ENCODE measurements around the gene ZBTB18. TPM values are rescaled to one million over a fixed set of nuclear protein-coding genes. Genes with fewer than 3 reads are reported as not detected.

ZBTB18 gene
- total RNA-seq, 1 experiment from 2014 or later: 16.8 TPM

DNA sequence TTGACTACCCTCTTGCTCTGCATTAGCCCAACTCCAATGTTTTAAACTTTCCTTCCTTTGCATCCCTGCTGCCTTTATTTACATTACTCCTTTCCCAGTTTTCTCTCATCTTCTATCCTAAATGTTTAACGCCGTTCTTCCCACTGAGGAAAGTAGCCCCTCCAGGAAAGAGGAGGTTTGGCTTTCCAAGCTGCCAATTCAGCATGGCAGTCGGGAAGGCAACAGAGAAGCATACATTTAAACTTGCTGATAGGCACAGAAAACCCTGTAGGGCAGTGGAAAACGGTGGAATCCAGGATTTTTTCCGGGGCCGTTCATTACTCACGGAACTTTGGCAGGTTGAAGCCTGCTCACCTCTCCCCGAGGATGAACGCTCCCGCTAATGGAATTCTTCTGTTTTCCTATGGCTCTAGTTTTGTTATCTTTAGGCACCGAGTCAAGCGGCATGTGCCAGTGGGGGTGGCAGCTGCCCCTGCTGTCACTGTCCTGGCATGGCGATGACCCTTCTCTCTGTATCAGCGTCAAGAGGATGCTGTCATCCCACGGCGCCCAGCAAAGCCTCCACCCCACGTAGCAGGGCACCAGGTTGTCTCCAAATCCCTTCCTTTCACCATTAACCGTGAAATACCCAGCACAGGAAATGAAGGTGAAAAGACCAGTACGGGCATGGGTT lies 48.3 kb downstream of the ZBTB18 start:
- ATAC-seq (no peak), DNase-seq (no peak)
- no peaks in the 10 kb centered on the region for H4K20me1 ChIP-seq (ENCODE audit: low read length)
- intact Hi-C loops (cut with micrococcal nuclease): no loop called here
- no peaks in the 10 kb centered on the region for H3K79me2 ChIP-seq (ENCODE audit: low read length)
- BruUV-seq (replicated peaks): no TSS peak
- no peak for TF ChIP-seq EZH2 (IDR thresholded peaks at IDR 0.05; ENCODE audit: low read length, unreplicated experiment)
- no peak for TF ChIP-seq CTCF (conservative IDR thresholded peaks at IDR 0.05; ENCODE audit: low read depth, low read length)
- TF ChIP-seq EZH2phosphoT487 (IDR thresholded peaks at IDR 0.05; ENCODE audit: borderline replicate concordance, low read length): no peak
- POLR2A ChIA-PET (ENCODE audit: unreplicated experiment): no interaction called here
- H3K27me3 ChIP-seq (ENCODE audit: low read length): no peaks in the 10 kb centered on the region
- no peak overlapping the region for H3K27ac ChIP-seq (ENCODE audit: low read length)
- H3K4me3 ChIP-seq (ENCODE audit: low read length): no peak overlapping the region
- H3F3A ChIP-seq (ENCODE audit: low read length, unreplicated experiment): no peaks in the 10 kb centered on the region
- H3K9me2 ChIP-seq (replicated peaks; ENCODE audit: low read length): 0 out of 2 replicates have a peak, but pooled peaks cover 3% of the 10 kb centered on the region
- no peaks in the 10 kb centered on the region for H3K36me3 ChIP-seq (ENCODE audit: low read depth, low read length)
- H2AFZ ChIP-seq (ENCODE audit: low read length): no peak overlapping the region
- CTCF ChIA-PET: no interaction called here
- no peaks in the 10 kb centered on the region for H3K9me3 ChIP-seq (ENCODE audit: low read length)
- H3K4me2 ChIP-seq (ENCODE audit: low read length): no peak overlapping the region
- H3K9ac ChIP-seq (ENCODE audit: low read length): no peak overlapping the region
- peaks cover 3% of the 10 kb centered on the region for H3K4me1 ChIP-seq (ENCODE audit: insufficient read depth, low read length)

DNA sequence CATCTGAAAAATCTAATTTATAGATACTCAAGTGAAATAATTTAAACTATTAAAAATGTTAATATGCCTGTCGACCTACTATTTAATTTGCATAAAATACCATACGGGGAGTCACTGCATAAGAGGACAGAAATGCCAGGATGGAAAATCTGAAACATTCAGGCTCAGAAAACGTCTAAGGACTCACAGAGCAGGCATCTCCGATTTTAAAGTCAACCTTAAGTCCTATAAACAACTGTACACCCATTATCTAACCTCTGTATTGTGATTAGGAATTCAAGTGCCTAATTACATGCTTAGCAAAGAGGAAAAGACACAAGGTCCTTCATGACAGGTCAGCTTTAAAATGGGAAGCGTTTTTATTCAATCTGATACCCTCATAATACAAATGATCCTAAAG lies 49.2 kb downstream of the ZBTB18 start:
- ChIA-PET POLR2A (ENCODE audit: unreplicated experiment) (no interaction called here), CTCF (no interaction called here)
- H3K79me2 ChIP-seq (ENCODE audit: low read length): no peaks in the 10 kb centered on the region
- no peaks in the 10 kb centered on the region for H3K9me2 ChIP-seq (replicated peaks; ENCODE audit: low read length)
- H3F3A ChIP-seq (ENCODE audit: low read length, unreplicated experiment): no peaks in the 10 kb centered on the region
- ATAC-seq (no peak), DNase-seq (no peak)
- BruUV-seq (replicated peaks): no TSS peak
- no peak overlapping the region for H2AFZ ChIP-seq (ENCODE audit: low read length)
- no peak for TF ChIP-seq EZH2 (IDR thresholded peaks at IDR 0.05; ENCODE audit: low read length, unreplicated experiment)
- no peak overlapping the region for H3K9ac ChIP-seq (ENCODE audit: low read length)
- H3K27me3 ChIP-seq (ENCODE audit: low read length): no peaks in the 10 kb centered on the region
- peaks cover 10% of the 10 kb centered on the region for H3K4me1 ChIP-seq (ENCODE audit: insufficient read depth, low read length)
- H3K36me3 ChIP-seq (ENCODE audit: low read depth, low read length): no peaks in the 10 kb centered on the region
- no peaks in the 10 kb centered on the region for H3K9me3 ChIP-seq (ENCODE audit: low read length)
- no peak overlapping the region for H3K4me2 ChIP-seq (ENCODE audit: low read length)
- intact Hi-C loops (cut with micrococcal nuclease): loop anchor here (10.0 kb wide), 1 partner anchor 55 kb away; no protein-coding TSS in a partner anchor
- H3K4me3 ChIP-seq (ENCODE audit: low read length): no peak overlapping the region
- no peak overlapping the region for H3K27ac ChIP-seq (ENCODE audit: low read length)
- H4K20me1 ChIP-seq (ENCODE audit: low read length): no peaks in the 10 kb centered on the region

- H3K27ac ChIP-seq (ENCODE audit: low read length): no peak overlapping the region
- no peaks in the 10 kb centered on the region for H4K20me1 ChIP-seq (ENCODE audit: low read length)
- no peak overlapping the region for H3K4me3 ChIP-seq (ENCODE audit: low read length)
- TF ChIP-seq EZH2 (IDR thresholded peaks at IDR 0.05; ENCODE audit: low read length, unreplicated experiment) (no peak), EZH2phosphoT487 (IDR thresholded peaks at IDR 0.05; ENCODE audit: borderline replicate concordance, low read length) (no peak), CTCF (conservative IDR thresholded peaks at IDR 0.05; ENCODE audit: low read depth, low read length) (no peak)
- H3K9ac ChIP-seq (ENCODE audit: low read length): no peak overlapping the region
- peaks cover 10% of the 10 kb centered on the region for H3K4me1 ChIP-seq (ENCODE audit: insufficient read depth, low read length)
- H3K79me2 ChIP-seq (ENCODE audit: low read length): no peaks in the 10 kb centered on the region
- no TSS peak for BruUV-seq (replicated peaks)
- H3K27me3 ChIP-seq (ENCODE audit: low read length): no peaks in the 10 kb centered on the region
- no peaks in the 10 kb centered on the region for H3F3A ChIP-seq (ENCODE audit: low read length, unreplicated experiment)
- no peak overlapping the region for H3K4me2 ChIP-seq (ENCODE audit: low read length)
- no peak for DNase-seq
- ChIA-PET POLR2A (ENCODE audit: unreplicated experiment) (interaction anchor here (0.6 kb wide), 1 partner anchor 28 kb away, joined by 4 read pairs; no protein-coding TSS in a partner anchor), CTCF (no interaction called here)
- no peaks in the 10 kb centered on the region for H3K9me2 ChIP-seq (replicated peaks; ENCODE audit: low read length)
- H2AFZ ChIP-seq (ENCODE audit: low read length): no peak overlapping the region
- no peaks in the 10 kb centered on the region for H3K9me3 ChIP-seq (ENCODE audit: low read length)
- H3K36me3 ChIP-seq (ENCODE audit: low read depth, low read length): no peaks in the 10 kb centered on the region
- ATAC-seq: no peak
- intact Hi-C loops (cut with micrococcal nuclease): loop anchor here (10.0 kb wide), 1 partner anchor 56 kb away; no protein-coding TSS in a partner anchor
These were observed 49.8 kb downstream of the ZBTB18 start for GRCh38 chr1:244100704-244101453.
